ENCODE data around the gene RGS10. TPM values are rescaled to one million over a fixed set of nuclear protein-coding genes. Genes with fewer than 3 reads are reported as not detected.

RGS10 gene
- total and polyA plus RNA-seq, 10 of the 15 experiments (the other 5 are each of a cell fraction or from before 2014, with no cell fraction given), result 72.8 to 193 (median 127) TPM

DNA sequence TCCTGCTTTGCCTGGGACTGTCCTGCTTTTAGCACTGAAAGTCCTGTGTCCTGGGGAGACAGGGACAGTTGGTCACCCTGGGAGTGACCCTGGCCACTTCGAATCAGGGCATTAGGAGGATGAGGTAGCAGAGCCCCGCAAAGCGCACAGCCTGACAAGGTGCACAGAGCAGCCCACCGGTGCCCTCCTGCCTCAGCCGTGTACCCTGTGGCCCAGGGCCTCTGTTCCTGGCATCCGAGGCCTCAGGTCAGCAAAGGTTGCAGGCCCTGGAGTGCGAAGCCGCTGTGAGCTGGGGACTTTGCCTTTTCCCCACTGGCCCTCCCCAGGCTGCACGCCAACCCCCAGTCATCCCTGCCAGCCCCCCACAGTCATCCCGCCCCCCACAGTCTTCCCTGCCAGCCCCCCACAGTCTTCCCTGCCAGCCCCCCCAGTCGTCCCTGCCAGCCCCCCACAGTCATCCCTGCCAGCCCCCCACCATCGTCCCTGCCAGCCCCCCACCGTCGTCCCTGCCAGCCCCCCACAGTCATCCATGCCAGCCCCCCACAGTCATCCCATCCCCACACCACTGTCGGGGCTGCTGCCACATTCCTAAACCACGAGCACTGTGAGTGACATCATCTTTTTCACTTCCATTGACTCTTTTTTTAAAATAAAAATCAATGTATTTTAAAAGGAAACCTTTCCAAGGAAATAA, 91.8 kb downstream of the RGS10 start:
- ATAC-seq (no peak), DNase-seq (ENCODE audit: low read depth, low spot score) (no peak), FAIRE-seq (no peak)
- RAD21 ChIA-PET (ENCODE audit: unreplicated experiment), result interaction anchor here (1.0 kb wide), 1 partner anchor 39 kb away, joined by 3 read pairs; no protein-coding TSS in a partner anchor
- Histone ChIP-seq H3K9ac (ENCODE audit: control insufficient read depth, insufficient read depth, low read length) (no peak overlapping the region), H3K27ac (ENCODE audit: control insufficient read depth, insufficient read depth) (no peak overlapping the region), H3K4me3 (no peak overlapping the region), H3K4me2 (ENCODE audit: control insufficient read depth, insufficient read depth) (no peak overlapping the region), H3K4me1 (ENCODE audit: control insufficient read depth, insufficient read depth, low read length) (peaks cover 12% of the 10 kb centered on the region), H3K79me2 (ENCODE audit: control insufficient read depth, insufficient read depth, low read length) (no peaks in the 10 kb centered on the region), H2AFZ (ENCODE audit: control insufficient read depth, low read depth, low read length) (no peak overlapping the region), H4K20me1 (ENCODE audit: control insufficient read depth, insufficient read depth) (no peaks in the 10 kb centered on the region), H3K27me3 (replicated peaks in 1 of 2; ENCODE audit: control insufficient read depth in 2 of 2, insufficient read depth in 2 of 2, low read length in 1 of 2) (no peaks in the 10 kb centered on the region), H3K9me3 (replicated peaks; ENCODE audit: control insufficient read depth, insufficient read depth, low read length) (no peaks in the 10 kb centered on the region), H3K36me3 (ENCODE audit: control insufficient read depth in 2 of 2, insufficient read depth in 2 of 2, low read length in 1 of 2) (peaks cover 0 to 6% of the 10 kb centered on the region in 2 experiments; a peak in 1 of 4 replicates)
- POLR2A ChIA-PET, result no interaction called here
- SMC1A ChIA-PET (ENCODE audit: uncharacterized antibody, unreplicated experiment), result no interaction called here
- WGBS (ENCODE audit: insufficient coverage, insufficient replicate concordance, low lambda C conversion rate, missing lambda C conversion rate), result 98% methylated on average over 14 of the region's 16 CpGs
- CTCF ChIA-PET, result interaction anchor here (3.8 kb wide), 1 partner anchor 39 kb away, joined by 19 read pairs; no protein-coding TSS in a partner anchor
- in situ Hi-C loops (cut with MboI), result no loop called here
- intact Hi-C loops (cut with micrococcal nuclease; ENCODE audit: unreplicated experiment), result no loop called here
- no TSS peak for BruUV-seq (replicated peaks)
- TF ChIP-seq, protein P1, sequence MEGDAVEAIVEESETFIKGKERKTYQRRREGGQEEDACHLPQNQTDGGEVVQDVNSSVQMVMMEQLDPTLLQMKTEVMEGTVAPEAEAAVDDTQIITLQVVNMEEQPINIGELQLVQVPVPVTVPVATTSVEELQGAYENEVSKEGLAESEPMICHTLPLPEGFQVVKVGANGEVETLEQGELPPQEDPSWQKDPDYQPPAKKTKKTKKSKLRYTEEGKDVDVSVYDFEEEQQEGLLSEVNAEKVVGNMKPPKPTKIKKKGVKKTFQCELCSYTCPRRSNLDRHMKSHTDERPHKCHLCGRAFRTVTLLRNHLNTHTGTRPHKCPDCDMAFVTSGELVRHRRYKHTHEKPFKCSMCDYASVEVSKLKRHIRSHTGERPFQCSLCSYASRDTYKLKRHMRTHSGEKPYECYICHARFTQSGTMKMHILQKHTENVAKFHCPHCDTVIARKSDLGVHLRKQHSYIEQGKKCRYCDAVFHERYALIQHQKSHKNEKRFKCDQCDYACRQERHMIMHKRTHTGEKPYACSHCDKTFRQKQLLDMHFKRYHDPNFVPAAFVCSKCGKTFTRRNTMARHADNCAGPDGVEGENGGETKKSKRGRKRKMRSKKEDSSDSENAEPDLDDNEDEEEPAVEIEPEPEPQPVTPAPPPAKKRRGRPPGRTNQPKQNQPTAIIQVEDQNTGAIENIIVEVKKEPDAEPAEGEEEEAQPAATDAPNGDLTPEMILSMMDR (IDR thresholded peaks at IDR 0.05 in 2 of 3, conservative IDR thresholded peaks at IDR 0.05 in 1 of 3; ENCODE audit: control insufficient read depth in 2 of 3, extremely low read depth in 1 of 3, insufficient read depth in 1 of 3, low read depth in 3 of 3, low read length in 3 of 3), result no peak
- TF ChIP-seq FOS (IDR thresholded peaks at IDR 0.05; ENCODE audit: borderline replicate concordance, extremely low read depth, insufficient read length), result no peak
- no peak for TF ChIP-seq CREM (IDR thresholded peaks at IDR 0.05; ENCODE audit: low read depth)
- no peak for TF ChIP-seq SPI1 (IDR thresholded peaks at IDR 0.05; ENCODE audit: borderline replicate concordance, insufficient read depth, low read depth, low read length)
- no peak for TF ChIP-seq IKZF1 (conservative IDR thresholded peaks at IDR 0.05)
- no peak for TF ChIP-seq NFYB (IDR thresholded peaks at IDR 0.05; ENCODE audit: insufficient read depth, low read depth, low read length)
- TF ChIP-seq HCFC1 (IDR thresholded peaks at IDR 0.05; ENCODE audit: low read length), result no peak
- TF ChIP-seq HDAC6 (IDR thresholded peaks at IDR 0.05; ENCODE audit: unreplicated experiment), result no peak
- no peak for TF ChIP-seq EED (IDR thresholded peaks at IDR 0.05; ENCODE audit: low read depth)
- no peak for TF ChIP-seq NR2F1 (conservative IDR thresholded peaks at IDR 0.05)
- TF ChIP-seq, protein P2, sequence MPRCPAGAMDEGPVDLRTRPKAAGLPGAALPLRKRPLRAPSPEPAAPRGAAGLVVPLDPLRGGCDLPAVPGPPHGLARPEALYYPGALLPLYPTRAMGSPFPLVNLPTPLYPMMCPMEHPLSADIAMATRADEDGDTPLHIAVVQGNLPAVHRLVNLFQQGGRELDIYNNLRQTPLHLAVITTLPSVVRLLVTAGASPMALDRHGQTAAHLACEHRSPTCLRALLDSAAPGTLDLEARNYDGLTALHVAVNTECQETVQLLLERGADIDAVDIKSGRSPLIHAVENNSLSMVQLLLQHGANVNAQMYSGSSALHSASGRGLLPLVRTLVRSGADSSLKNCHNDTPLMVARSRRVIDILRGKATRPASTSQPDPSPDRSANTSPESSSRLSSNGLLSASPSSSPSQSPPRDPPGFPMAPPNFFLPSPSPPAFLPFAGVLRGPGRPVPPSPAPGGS (IDR thresholded peaks at IDR 0.05; ENCODE audit: borderline replicate concordance, insufficient read depth, low read depth, low read length, poor library complexity, severe bottlenecking), result no peak
- TF ChIP-seq, protein P3, sequence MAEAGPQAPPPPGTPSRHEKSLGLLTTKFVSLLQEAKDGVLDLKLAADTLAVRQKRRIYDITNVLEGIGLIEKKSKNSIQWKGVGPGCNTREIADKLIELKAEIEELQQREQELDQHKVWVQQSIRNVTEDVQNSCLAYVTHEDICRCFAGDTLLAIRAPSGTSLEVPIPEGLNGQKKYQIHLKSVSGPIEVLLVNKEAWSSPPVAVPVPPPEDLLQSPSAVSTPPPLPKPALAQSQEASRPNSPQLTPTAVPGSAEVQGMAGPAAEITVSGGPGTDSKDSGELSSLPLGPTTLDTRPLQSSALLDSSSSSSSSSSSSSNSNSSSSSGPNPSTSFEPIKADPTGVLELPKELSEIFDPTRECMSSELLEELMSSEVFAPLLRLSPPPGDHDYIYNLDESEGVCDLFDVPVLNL (IDR thresholded peaks at IDR 0.05; ENCODE audit: low read depth, low read length), result no peak
- TF ChIP-seq WRNIP1 (IDR thresholded peaks at IDR 0.05; ENCODE audit: borderline replicate concordance, low read depth, low read length), result no peak
- TF ChIP-seq, protein P4, sequence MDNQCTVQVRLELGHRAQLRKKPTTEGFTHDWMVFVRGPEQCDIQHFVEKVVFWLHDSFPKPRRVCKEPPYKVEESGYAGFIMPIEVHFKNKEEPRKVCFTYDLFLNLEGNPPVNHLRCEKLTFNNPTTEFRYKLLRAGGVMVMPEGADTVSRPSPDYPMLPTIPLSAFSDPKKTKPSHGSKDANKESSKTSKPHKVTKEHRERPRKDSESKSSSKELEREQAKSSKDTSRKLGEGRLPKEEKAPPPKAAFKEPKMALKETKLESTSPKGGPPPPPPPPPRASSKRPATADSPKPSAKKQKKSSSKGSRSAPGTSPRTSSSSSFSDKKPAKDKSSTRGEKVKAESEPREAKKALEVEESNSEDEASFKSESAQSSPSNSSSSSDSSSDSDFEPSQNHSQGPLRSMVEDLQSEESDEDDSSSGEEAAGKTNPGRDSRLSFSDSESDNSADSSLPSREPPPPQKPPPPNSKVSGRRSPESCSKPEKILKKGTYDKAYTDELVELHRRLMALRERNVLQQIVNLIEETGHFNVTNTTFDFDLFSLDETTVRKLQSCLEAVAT (IDR thresholded peaks at IDR 0.05), result no peak
- no peak for TF ChIP-seq GABPA (IDR thresholded peaks at IDR 0.05; ENCODE audit: low read depth)
- no peak for TF ChIP-seq SMAD5 (IDR thresholded peaks at IDR 0.05; ENCODE audit: low read depth)
- no peak for TF ChIP-seq ZNF217 (IDR thresholded peaks at IDR 0.05)
